HG03520 (cell line): ENCODE measurements around the gene CCDC194.
"Not testable (repeated sequence)": the region's sequence is repeated elsewhere in the genome, so short reads cannot be mapped to it uniquely, and the experiment has no call there.

Experiments used
- ATAC-seq: cut with Tn5 transposase; IDR thresholded peaks from one replicate; pipeline ENCODE4 v1.9.1; 2021; ENCODE audit warnings: mild to moderate bottlenecking, moderate library complexity; ENCODE audit not compliant: unreplicated experiment

Gene CCDC194

DNA sequence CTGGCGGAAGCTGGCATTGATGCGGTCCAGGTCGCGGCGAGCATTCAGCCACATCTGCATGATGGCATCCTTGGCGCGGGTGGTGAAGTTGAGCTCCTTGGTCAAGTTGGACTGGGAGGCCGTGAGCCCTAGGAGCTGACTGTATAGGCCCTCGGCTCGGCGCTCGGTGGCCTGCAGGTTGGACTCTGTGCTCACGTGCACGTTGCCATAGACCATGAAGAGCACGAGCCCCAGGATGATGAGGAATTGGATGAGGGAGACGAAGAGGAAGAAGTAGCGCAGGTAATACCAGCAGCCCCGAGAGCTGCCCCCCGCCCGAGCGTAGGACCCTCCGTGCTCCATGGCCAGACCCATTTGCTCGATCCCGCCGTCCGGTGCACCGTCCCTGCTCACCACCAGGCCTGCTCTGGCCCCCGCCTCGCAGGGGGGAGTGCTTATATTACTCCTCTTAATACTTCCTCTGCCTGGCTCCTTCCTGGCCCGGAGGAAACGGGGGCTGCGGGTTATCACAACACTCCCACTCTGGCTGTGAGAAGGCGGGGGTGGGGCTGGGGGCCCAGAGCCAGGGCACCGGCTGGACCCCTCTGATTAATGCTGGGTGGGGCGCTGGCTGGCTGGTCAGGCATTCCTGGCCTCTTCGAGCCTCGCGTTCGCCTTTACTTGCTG, 16.9 kb downstream of the CCDC194 start, which contains the start of gene PLVAP:
Gene PLVAP (minus strand): TSS at position 408 of the 666 bp plus-strand sequence. CDS start 54 bp downstream, at position 354.
- no peak for ATAC-seq

DNA sequence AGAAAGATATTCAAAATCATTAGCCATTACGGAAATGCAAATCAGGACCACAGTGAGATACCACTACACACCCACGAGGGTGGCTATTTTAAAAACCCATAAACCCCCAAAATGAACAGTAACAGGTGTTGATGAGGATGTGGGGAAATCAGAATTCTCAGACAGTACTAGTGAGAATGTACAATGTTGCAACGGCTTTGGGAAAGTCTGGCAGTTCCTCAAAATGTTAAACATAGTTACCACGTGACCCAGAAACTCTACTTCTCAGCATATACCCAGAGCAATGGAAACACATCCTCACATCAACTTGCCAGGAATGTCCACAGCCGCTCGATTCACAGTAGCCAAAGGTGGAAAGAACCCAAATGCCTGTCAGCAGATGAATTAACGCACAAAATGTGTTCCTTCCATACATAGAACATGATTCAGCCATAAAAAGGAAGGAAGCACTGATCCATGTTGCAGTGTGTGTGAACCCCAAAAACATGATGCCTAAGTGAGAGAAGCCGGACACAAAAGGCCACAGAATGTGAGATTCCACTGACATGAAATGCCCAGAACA, 23.9 kb downstream of the CCDC194 start:
- peak; percentile 69 for ATAC-seq

DNA sequence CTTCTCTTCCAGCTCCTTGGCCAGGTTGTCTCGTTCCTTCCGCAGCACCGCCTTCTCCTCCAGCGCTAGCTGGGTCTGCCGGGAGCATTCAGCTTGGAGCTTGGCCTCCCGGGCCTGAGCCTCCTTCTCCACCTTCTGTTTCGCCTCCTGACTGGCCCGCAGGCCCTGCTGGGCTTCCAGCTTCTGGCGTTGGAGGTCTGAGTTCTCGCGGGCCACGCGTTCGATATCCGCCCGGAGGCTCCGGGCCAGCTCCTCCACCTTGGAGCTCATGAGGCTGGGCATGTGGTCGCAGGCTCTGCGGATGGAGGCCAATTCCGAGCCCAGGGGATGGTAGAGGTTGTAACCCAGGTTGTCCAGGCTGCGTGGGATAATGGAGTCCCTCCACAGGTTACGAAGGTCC, 28.6 kb downstream of the CCDC194 start:
- ATAC-seq = no peak

DNA sequence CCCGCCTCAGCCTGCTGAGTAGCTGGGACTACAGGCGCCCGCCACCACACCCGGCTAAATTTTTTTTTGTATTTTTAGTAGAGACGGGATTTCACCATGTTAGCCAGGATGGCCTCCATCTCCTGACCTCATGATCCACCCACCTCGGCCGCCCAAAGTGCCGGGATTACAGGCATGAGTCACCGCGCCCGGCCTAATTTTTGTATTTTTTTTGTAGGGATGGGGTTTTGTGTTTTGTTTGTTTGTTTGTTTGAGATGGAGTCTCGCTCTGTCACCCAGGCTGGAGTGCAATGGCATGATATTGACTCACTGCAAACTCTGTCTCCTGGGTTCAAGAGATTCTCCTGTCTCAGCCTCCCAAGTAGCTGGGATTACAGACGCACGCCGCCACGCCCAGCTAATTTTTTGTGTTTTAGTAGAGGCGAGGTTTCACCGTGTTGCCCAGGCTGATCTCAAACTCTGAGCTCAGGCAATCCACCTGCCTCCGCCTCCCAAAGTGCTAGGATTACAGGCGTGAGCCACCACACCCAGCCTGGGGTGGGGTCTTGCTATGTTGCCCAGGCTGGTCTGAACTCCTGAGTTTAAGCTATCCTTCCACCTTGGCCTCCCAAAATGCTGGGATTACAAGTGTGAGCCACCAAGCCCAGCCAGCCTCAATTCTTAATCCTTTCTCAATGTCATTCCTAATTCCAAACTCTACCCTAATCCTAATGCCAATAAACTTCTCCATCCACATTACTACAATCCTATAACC, 30.0 kb downstream of the CCDC194 start:
- not testable (repeated sequence) for ATAC-seq

DNA sequence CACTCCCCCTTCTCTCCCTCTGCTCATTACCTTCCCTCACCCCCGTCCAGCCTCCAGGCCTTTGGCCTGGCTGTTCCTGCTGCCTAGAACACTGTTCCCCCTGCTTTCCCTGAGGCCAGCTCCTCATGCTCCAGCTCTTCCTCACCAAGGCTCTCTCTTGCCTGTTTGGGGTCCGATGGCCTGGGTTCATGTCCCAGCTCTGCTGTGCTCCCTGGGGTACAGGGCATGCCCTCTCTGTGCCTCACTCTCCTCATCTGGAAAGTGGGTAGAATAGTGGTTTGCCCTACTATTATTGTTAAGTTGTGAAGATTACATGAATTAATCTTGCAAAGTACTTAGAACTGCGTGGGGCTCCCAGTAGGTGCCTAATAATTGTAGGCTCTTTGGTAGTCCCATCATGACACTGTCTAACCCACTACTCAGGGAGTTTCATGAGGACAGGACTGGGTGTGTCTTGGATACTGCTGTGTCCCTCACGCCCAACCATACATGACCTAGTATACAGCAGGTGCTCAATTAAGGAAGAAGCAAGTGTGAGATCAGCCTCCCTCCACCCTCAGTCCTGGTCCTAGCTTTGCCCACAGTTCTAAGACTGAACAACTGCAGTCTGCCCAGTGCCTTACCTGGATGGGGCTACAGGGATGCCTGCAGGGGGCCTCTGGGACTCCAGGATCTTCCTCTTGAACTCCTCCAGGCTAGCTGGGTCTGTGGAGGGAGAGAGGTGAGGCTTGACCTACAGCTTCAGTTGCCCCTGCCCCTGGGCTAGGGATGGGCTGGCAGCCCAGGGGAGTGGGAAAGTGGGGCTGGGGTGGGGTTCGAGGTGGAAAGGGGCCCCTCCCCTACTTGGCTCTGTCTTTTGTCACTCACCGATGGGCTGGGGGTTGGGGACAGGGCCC, 33.8 kb downstream of the CCDC194 start:
- ATAC-seq = no peak

DNA sequence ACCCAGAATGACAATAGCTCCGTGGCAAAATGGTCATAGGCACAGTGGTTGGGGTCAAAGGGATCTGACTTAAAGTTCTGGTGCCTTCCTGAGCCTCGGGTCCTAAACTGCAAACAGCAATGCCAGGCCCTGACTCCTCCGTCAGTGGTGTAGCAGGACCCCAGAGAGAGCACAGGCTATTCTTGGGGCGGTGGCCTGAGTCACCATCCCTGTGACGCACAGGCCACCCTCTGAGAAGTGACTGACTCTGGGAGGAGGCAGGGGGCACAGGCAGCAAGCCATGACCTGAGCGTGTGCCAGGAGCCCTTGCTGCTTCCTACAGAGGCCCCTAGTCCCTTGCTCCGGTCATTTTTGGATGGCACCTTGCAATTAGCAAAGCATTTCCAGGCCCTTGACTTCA, 35.6 kb downstream of the CCDC194 start:
- ATAC-seq = no peak

DNA sequence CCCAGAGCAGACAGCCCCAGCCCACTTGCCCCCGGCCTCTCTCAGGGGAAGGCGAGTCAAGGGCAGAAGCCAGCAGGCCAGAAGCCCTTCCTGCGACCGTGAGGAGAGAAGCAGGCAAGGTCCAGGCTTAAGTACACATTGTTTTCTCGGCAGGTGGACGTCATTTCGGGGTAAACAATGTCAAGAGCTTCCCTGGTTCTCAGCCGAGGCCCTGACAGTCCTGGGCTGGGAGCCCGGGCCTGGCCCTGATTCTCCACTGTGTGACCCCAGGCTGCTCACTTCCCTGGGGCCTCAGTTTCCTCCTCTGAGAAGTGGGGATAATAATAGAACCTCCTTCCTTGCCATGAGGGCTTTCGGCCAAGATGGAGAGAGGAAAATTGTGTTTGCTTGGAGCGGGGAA, 36.3 kb downstream of the CCDC194 start:
- no peak for ATAC-seq

DNA sequence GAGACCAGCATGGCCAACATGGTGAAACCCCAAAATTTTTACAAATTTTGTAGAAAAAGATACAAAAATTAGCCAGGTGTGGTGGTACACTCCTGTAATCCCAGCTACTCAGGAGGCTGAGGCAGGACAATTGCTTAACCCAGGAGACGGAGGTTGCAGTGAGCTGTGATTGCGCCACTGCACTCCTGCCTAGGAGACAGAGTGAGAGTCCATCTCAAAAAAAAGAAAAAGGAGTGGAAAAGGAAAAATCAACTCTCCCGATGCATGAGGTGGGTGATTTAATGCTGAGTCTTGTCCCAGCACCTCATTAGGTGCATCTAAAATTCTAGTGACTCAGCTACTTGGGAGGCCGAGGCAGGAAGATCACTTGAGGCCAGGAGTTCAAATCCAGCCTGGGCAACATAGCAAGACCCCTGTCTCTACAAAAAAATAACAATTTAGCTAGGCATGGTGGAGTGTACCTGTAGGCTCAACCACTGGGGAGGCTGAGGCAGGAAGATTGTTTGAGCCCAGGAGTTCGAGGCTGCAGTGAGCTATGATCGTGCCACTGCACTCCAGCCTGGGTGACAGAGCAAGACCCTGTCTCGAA, 36.8 kb downstream of the CCDC194 start:
- ATAC-seq = no peak

DNA sequence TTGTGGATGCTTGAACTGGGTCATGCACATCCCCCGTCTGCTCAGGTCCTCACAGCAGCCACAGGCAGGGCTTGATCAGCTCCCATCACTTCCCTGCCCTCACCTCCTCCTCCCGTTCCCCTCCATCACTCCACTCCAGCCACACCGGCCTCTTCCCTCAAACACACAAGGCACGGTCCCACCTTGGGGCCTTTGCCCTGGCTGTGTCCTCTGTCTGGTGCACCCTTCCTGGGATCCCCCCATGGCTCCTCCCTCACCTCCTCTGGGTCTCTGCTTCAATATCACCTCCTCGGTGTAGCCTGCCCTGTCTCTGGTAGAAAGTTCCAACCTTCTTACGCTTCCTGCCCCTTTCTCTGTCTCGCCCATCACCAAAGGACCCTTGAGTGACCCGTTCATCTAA, 40.6 kb downstream of the CCDC194 start:
- no peak for ATAC-seq

DNA sequence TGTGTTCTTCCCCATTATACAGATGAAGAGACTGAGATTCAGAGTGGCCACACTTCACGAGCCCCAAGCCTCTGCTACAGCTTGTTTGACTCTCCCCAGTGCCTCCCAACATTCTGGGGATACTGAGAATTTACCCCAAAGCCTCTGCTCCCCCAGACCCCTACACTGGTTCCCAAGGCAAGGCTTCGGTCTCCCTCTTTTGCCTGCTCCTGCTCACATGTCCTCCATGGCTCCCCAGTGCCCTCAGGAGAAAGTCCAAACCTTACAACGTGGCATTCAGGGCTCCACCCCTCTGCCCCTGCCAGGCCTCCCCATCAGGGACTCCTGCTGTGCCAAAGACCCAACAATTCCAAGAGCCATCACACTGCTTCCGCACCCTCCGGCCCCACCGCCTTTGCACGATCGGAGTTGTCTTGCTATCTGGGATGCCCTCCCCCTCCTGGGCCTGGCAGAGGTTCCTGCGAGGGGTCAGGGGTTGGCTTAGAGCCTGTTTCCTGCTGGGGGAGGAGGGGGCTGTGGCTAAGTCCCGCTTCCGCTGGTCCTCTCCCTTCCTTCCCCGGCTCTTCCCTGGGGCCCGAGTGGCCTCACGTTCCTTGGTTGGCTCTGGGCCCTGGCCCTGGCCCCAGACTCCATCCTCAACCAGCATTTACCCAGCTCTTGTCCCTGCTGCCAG, 41.3 kb downstream of the CCDC194 start:
- no peak for ATAC-seq

DNA sequence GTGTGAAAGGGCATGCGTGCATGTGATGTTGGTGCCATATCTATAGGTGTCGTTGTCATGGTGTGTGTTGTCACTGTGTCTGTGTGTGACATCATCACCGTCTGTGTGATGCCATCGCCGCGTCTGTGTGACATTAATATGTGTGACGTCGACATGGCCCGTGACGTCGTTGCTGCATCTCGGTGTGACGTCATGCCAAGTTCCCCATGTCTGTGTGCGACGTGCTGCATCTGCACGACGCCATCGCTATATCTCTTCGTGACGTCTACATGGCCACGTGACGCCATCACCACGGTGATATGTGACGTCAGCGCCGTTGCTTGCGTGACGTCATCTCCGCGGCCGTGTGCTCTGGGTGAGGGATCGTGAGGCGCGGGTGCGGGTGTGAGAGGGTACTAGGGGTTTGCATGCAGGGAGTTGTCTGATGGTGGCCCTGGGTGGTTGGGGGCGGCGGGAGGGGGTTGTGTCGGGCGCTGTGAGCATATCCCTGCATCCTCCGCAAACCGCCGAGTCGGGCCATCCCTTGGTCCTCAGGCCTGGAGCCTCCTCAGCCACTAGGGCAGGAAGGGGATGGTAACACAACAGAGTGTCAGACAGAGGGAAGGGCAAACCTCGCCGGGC, 42.1 kb downstream of the CCDC194 start:
- no peak for ATAC-seq

DNA sequence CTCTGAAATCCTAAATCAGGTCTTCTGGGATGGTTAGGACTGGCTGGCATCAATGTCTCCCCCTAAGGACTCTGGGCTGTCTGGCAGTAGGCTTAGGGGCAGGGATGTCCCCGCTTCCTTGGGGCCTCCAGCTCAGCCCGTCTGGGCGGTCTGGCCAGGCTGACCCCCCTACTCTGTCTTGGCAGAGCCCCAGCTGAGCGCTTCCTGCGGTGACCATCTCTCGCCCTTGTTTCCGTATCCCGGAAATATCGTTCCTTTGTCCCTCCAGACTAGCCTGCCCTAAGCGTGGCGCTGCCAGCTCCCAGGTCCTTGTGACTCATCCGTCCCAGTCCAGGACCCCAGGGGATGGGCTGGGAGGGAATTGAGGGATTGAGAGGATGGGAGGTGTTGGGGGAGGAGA, 45.3 kb downstream of the CCDC194 start:
- no peak for ATAC-seq

DNA sequence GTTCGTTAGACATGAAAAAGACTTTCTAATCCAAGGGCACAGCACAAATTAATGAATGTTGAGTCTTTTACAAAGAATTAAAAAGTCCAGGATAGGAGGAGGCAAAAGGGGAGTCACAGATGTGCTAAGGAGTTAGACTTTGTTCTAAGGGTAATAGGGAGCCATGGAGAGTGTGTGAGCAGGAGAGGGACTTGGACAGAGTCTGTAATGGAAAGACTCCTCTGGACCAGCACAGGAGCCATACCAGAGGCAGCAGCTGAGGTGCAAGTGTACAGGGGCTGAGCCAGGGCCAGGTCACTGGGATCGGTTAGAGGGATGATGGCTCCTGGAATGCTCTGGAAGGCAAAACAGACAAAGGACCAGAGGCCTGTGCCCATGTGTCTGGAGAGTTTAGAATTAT, 46.1 kb downstream of the CCDC194 start:
- no peak for ATAC-seq

DNA sequence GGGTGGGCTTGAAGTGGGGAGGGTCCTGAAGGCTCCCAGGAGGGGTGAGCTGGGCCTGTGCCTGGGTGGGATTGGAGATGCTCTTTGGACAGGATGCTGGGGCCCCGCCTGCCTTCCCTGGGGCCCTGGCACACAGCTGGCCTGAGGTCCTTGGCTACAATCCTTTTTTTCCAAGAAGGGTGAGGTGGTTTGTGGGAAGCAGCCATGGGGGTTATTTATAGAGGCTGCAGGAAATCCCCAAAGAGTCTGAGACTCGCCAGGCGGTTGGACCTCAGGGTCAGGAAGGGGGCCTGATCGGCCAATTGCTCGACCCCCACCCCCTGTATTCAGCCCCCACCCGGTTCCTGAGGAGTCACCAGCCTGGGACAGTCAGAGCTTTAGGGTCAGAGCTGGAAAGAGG, 46.6 kb downstream of the CCDC194 start:
- no peak for ATAC-seq

DNA sequence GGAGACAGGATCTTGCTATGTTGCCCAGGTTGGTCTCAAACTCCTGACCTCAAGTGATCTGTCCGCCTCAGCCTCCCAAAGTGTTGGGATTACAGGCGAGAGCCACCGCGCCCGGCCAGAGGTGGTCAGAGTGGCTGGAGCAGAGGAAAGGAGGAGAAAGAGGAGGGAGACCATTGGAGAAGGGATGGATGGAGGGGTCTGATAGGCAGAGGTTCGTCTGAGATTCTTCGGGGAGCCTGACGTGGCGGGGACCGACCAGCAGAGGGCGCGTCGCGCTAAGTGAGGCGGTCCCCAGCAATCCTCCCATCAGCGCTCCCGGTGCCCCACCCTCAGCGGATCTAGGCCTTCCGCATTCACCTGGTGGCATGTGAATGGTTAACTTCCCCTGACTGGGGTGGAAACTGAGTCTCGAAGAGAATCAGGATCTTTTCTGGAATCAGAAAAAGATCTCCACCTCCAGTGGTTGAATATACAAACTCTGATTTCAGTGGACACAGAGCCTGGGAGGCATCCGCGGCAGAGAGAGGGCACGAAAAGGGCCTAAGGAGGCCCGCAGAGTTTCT, 47.8 kb downstream of the CCDC194 start:
- ATAC-seq = no peak

DNA sequence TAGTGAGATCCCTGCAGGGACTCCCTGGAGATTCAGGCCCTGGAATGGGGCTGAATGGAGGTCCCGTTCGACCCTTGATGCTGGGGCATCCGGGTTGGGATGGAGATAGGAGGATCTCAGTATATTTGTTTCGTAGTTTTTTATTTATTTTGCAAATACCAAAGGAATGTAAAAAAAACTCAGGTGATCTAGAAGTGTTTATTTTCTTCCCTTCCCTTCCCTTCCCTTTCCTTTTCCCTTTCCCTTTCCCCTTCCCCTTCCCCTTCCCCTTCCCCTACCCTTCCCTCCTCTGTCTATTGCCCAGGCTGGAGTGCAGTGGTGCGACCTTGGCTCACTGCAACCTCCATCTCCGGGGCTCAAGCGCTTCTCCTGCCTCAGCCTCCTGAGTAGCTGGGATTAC, 52.2 kb downstream of the CCDC194 start:
- ATAC-seq = no peak

DNA sequence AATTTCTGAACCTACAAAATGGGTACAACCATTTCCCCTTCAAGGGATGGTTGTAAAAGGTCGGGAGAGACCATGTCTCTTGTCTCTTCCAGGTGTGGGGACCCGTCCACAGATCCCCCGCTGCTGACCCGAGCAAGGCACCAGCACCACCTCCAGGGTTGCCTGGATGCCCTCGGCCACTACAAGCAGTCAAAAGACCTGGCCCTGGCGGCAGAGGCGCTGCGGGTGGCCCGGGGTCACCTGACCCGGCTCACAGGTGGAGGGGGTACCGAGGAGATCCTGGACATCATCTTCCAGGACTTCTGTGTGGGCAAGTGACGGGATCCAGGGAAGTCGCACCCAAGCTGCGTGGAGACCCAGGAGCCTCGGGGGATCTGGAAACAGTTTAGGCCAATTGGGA, 52.6 kb downstream of the CCDC194 start:
- ATAC-seq = no peak

DNA sequence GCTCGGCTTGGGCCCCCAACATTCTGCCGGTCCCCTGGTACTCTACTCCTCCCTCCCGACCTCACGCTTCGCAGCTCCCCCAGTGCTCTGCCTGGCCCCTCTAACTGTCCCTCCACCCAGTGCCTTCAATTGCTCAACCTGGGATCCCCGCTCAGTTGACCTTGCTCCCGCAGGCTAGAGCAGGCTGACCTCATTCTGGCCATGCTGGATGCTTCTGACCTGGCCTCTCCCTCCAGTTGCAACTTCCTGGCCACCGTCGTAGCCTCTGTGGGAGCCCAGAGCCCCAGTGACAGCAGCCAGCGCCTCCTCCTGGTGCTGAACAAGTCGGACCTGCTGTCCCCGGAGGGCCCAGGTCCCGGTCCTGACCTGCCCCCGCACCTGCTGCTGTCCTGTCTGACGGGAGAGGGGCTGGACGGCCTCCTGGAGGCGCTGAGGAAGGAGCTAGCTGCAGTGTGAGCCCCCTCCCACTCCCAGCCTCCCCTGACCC, 53.1 kb downstream of the CCDC194 start:
- ATAC-seq = no peak
